D721Med (cell line): ENCODE data around the gene EXT2.

ENCODE experiments used
- DNase-seq: peaks from one replicate; pipeline ENCODE4 v3.0.0; 2011; ENCODE audit warnings: low spot score; ENCODE audit not compliant: insufficient read length
- FAIRE-seq: peaks from 2 replicates; lab custom pipeline; 2011; peaks lifted over from hg19 to GRCh38; lab: Jason Lieb, UNC
- TF ChIP-seq, protein P1 (sequence below): IDR thresholded peaks from 2 replicates; pipeline ENCODE4 v1.5.1; 2012; ENCODE audit warnings: mild to moderate bottlenecking, control low read depth; ENCODE audit not compliant: insufficient read depth; ENCODE audit errors: missing control alignments

EXT2 gene

DNA sequence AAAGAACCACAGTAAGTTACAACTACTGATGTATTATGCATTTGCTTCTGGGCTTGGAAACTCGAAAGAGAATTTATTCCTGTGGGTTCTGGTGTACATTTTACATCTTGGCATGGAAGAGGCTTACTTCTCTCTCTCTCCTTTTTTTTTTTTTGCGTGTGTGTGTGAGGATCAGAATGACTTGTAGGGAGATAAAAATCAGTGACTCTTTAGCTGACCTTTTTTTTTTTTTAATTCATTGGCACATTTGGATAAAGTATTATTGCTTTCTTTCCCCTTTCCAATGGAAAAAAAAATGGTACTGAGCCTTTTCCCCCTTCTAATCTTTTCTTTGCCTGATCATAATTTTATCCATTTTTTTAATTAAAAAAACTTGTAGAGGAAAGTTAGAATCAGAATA lies 43.5 kb downstream of the EXT2 start:
- TF ChIP-seq, protein P1, sequence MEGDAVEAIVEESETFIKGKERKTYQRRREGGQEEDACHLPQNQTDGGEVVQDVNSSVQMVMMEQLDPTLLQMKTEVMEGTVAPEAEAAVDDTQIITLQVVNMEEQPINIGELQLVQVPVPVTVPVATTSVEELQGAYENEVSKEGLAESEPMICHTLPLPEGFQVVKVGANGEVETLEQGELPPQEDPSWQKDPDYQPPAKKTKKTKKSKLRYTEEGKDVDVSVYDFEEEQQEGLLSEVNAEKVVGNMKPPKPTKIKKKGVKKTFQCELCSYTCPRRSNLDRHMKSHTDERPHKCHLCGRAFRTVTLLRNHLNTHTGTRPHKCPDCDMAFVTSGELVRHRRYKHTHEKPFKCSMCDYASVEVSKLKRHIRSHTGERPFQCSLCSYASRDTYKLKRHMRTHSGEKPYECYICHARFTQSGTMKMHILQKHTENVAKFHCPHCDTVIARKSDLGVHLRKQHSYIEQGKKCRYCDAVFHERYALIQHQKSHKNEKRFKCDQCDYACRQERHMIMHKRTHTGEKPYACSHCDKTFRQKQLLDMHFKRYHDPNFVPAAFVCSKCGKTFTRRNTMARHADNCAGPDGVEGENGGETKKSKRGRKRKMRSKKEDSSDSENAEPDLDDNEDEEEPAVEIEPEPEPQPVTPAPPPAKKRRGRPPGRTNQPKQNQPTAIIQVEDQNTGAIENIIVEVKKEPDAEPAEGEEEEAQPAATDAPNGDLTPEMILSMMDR: no peak
- FAIRE-seq: no peak

DNA sequence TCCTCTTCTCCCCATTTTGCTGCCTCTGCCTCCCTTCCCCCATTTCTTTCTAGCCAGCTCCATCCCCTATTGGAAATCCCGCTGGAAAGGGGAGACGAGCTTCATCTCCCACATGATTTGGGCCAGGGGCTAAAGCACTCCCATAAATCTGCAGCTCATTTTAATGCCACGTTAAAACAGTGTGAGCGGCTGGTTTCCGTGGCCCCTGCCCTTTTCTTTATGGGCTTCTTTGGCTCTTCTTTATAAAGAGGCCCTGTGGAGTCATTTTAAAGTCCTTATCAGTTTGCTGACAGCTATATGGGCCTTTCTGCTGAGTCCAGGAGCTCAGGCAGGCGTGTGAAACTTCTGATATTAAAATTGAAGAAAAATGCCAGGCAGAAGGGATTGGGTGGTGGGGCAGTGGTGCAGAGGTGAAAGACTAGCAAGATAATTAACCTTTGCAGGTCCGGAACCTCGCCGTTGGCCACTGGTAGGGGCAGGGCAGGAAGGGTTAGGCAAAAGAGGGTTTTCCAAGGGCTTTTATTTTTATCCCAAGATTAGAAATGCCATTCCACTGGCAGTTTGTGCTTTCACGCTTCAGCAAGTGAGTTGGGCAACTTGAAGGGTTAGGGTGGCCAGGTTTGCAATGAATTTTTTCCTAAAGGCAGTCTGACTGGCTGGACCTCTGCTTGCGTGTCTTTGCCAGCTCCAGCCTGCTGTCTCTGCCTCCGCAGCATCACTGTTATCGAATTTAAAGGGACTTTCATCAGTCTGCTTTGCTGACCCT lies 44.3 kb downstream of the EXT2 start:
- TF ChIP-seq, protein P1: no peak
- FAIRE-seq (no peak), DNase-seq (no peak)

More for the DNA sequence above, 43.5 kb downstream of the EXT2 start:
- no peak for DNase-seq

DNA sequence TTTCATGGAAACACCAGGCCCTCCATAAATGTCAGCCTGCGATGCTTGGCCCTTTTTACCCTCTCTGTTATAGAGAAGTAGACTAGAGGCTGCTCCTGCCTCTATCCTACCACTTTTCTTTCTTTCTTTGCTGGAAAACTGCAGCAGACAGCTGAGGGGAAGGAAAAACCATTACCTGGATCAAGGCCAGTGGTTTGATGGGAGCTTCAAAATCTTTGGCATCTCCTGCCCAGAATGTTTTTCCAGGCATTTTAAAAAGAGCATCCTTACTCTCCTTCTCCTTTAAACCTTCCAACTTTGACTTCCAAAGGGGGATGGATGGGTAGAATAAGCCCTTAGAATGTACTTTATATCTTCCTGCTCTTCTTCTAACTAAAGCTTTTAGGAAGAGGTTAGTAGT lies 44.9 kb downstream of the EXT2 start:
- FAIRE-seq: no peak
- DNase-seq: no peak
- TF ChIP-seq, protein P1: no peak

DNA sequence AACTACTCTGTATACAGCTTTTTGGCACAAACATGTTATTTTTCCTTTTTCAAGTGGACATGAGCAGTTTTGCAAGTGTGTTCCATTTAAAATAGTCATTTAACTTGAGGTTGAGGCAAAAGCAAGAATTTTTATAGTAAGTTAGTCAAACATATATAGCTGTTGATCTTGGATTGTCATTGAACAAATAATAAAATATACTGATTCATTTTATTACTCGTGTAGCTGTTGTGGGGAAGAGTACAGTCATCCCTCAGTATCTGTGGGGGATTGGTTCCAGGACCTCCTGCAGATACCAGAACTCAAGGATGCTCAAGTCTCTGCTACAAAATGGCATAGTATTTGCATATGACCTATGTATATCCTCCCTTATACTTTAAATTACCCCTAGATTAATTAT lies 45.3 kb downstream of the EXT2 start:
- no peak for DNase-seq
- FAIRE-seq: no peak
- TF ChIP-seq, protein P1: no peak

DNA sequence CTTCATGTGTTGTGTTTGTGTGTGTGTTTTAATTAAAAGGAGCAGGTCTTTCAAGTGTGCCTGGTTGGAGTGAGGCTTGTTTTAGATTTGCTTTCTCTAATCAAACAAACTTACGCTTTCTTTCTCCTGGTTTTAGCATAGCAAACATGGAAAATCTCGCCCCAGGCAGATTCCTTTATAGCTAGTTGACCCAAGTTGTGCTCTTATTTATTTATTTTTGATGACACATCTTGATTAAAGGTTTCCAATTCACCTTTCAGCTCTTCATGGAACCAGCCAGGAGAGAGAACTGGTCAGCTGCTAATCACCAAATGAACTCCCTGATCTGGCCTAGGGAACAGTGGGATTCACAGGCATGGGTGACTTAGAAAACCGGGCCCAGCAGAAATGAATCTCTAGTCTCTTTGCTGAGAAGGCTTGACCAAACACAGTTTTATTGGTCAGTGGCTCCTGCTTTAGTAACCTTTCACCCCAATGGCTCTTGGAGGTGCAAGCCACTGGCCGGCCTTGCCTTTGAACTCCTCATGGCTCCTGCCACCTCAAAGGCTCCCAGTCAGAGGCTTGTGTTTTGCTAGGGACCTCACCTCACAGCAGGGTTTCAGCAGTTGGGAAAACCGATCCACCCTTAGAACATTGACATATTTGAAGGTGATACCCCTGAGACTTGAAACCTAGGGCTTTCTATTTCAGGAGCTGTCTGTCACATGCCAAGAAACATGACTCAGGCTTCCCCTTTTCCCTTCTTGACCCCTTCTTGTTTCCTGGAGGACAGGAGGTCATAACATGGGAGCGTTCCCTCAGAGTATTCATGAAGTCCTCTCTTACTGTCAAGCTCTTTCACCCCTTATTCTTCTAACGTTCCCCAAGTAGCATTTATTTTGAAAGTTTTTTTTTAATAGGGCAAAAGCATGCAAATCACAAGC lies 48.8 kb downstream of the EXT2 start:
- no peak for FAIRE-seq
- TF ChIP-seq, protein P1: no peak
- no peak for DNase-seq

DNA sequence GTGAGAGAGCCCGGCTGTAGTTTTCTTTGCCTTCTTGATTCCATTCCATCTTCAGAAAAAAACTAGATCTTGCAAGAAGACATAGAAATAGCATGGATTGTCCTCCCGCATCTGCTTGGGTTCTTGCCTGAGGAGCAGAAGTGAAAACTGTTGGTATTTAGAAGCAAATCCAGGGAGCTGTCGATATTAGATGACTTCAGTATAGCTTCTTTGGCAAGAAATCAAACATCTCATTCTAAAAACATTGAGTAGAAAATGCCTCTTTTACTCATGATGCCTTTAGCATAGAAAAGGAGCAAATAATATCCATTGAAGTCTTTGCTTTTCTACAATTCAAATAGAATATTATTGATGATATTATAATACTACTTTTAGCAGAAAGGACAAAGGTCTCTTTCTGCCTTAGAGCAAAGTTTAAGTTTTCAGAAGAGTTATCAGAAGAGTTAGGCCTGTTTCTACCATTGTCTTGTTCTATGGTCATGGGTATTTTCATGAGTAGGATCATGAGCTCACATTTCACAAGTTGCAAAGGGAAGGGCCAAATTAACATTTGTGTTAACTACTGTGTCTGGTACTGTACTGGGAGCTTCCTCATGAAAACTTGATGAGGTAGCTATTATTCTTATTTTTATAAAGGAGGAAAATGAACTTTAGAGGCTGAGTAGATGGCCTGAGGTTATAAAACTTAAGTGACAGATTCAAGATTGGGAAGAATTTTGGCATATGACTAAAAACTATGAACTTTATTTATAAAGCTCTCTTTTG lies 49.7 kb downstream of the EXT2 start:
- FAIRE-seq (no peak), DNase-seq (no peak)
- TF ChIP-seq, protein P1: no peak
